ENCODE results near the gene CNTNAP5. TPM values are rescaled to one million over a fixed set of nuclear protein-coding genes. Genes with fewer than 3 reads are reported as not detected.

The CNTNAP5 gene
- total and polyA plus RNA-seq, 2 of the 4 experiments (the other 2 are of a cell fraction): not detected

DNA sequence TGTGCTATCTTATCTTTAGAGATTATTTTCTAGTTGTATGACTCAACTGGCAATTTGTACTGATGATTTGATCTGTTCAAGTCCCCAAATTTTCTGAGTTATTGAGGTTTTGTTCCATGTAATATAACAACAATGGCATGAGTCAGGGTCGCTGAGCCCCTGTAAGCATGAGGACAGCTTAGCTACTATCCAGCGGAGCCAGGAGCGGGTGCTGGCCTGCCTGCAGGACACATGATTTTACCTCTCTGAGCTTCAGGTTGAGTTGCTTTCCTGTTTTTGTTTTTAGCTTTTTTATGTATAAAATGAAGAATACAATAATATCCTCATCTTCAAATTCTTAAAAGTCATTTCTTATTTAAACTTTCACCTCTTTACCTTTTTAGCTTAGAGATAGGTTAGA, 561.1 kb downstream of the CNTNAP5 start:
- no peak for ATAC-seq (ENCODE audit: low read depth)

More for the DNA sequence above, 561.1 kb downstream of the CNTNAP5 start:
- no peak for TF ChIP-seq NFE2L2 (IDR thresholded peaks at IDR 0.05; ENCODE audit: low read depth, low read length)
- TF ChIP-seq FOS (IDR thresholded peaks at IDR 0.05; ENCODE audit: low read depth, low read length): no peak
- no peak for TF ChIP-seq RCOR1 (IDR thresholded peaks at IDR 0.05; ENCODE audit: insufficient replicate concordance, low read length)
- TF ChIP-seq, protein P1, sequence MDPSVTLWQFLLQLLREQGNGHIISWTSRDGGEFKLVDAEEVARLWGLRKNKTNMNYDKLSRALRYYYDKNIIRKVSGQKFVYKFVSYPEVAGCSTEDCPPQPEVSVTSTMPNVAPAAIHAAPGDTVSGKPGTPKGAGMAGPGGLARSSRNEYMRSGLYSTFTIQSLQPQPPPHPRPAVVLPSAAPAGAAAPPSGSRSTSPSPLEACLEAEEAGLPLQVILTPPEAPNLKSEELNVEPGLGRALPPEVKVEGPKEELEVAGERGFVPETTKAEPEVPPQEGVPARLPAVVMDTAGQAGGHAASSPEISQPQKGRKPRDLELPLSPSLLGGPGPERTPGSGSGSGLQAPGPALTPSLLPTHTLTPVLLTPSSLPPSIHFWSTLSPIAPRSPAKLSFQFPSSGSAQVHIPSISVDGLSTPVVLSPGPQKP (IDR thresholded peaks at IDR 0.05; ENCODE audit: borderline replicate concordance, low read depth, low read length): no peak
- TF ChIP-seq MXI1 (IDR thresholded peaks at IDR 0.05; ENCODE audit: borderline replicate concordance, low read depth, low read length): no peak
- TF ChIP-seq RFX5 (IDR thresholded peaks at IDR 0.05; ENCODE audit: low read depth, low read length): no peak
- no peak for TF ChIP-seq MAFK (IDR thresholded peaks at IDR 0.05; ENCODE audit: low read depth, low read length)
- H4K20me1 ChIP-seq (ENCODE audit: insufficient read depth, low read length): no peaks in the 10 kb centered on the region
- no CpG with 5 or more reads among the region's 3 CpGs for WGBS, 2 experiments (ENCODE audit: extremely low coverage in 2 of 2, insufficient read length in 1 of 2)
- H2AFZ ChIP-seq (replicated peaks; ENCODE audit: low read length, poor library complexity): no peak overlapping the region
- no peak overlapping the region for H2AK9ac ChIP-seq (replicated peaks; ENCODE audit: low read depth, low read length, poor library complexity)
- H4K8ac ChIP-seq (ENCODE audit: low read depth in 2 of 2, low read length in 2 of 2): no peak overlapping the region
- no peaks in the 10 kb centered on the region for H3K36me3 ChIP-seq (ENCODE audit: control insufficient read depth, insufficient read depth, low read length)
- in situ Hi-C loops (cut with MboI; ENCODE audit: low sequenced_read_pairs) (no loop called here), dilution Hi-C loops (cut with HindIII; ENCODE audit: low sequenced_read_pairs, unreplicated experiment) (no loop called here), intact Hi-C loops (cut with micrococcal nuclease) (no loop called here)
- no peak overlapping the region for H2BK20ac ChIP-seq (ENCODE audit: low read depth, low read length)
- no peak overlapping the region for H4K5ac ChIP-seq (ENCODE audit: low read depth, low read length)
- DNase-seq: no peak
- H2BK15ac ChIP-seq (ENCODE audit: low read depth, low read length): no peak overlapping the region
- no peak overlapping the region for H4K91ac ChIP-seq (ENCODE audit: insufficient read depth, low read depth, low read length)
- no peak overlapping the region for H3K56ac ChIP-seq (ENCODE audit: extremely low read depth, insufficient read depth, low read length)
- no peak overlapping the region for H2BK5ac ChIP-seq (ENCODE audit: low read depth, low read length, poor library complexity, severe bottlenecking)
- BruUV-seq (replicated peaks): no TSS peak
- no peaks in the 10 kb centered on the region for H3K9me3 ChIP-seq (ENCODE audit: control insufficient read depth, insufficient read depth, low read length)
- no peaks in the 10 kb centered on the region for H3K4me1 ChIP-seq (ENCODE audit: control insufficient read depth, insufficient read depth, low read length)
- H3K23ac ChIP-seq (ENCODE audit: low read depth, low read length): no peak overlapping the region
- H3K4me2 ChIP-seq (ENCODE audit: low read depth, low read length): no peak overlapping the region
- no peak overlapping the region for H3K18ac ChIP-seq (ENCODE audit: low read depth, low read length)
- H3K9ac ChIP-seq (ENCODE audit: low read depth, low read length): no peak overlapping the region
- no peak overlapping the region for H3K4me3 ChIP-seq (ENCODE audit: insufficient read depth, low read depth, low read length)
- H3K4ac ChIP-seq (ENCODE audit: low read depth, low read length): no peak overlapping the region
- no peaks in the 10 kb centered on the region for H3K79me1 ChIP-seq (ENCODE audit: low read depth in 1 of 2, low read length in 2 of 2)
- ChIA-PET CTCF (no interaction called here), POLR2A (ENCODE audit: unreplicated experiment) (no interaction called here)
- no peak overlapping the region for H3K27ac ChIP-seq (ENCODE audit: insufficient read depth, low read length)
- H2BK120ac ChIP-seq (ENCODE audit: low read depth, low read length): no peak overlapping the region
- no peaks in the 10 kb centered on the region for H3K9me1 ChIP-seq (ENCODE audit: insufficient read depth, low read length)
- no peaks in the 10 kb centered on the region for H3K27me3 ChIP-seq (ENCODE audit: control insufficient read depth, insufficient read depth, low read length)
- no peak overlapping the region for H2AK5ac ChIP-seq (ENCODE audit: low read depth, low read length)
- H3K14ac ChIP-seq (replicated peaks; ENCODE audit: low read depth, low read length): no peak overlapping the region

Data from IMR-90 (cell line).